ENCODE measurements around the gene ARRDC3. TPM values are rescaled to one million over a fixed set of nuclear protein-coding genes. Genes with fewer than 3 reads are reported as not detected.
A peak's percentile ranks its signal among the peaks of the same experiment; 100 is the strongest.

The ARRDC3 gene
- total and polyA plus RNA-seq, 11 donors, result 3.3 to 53.6 (median 8.9) TPM

- Histone ChIP-seq H3K4me3 (no peak overlapping the region), H3K36me3 (peaks cover 0 to 100% (median 97%) of the 10 kb centered on the region in 9 donors), H3K27me3 (no peaks in the 10 kb centered on the region), H3K9me3 (no peaks in the 10 kb centered on the region), H3K27ac (peak overlapping the region in 3 of 12 donors; percentile 0 to 33 (median 13)), H3K4me1 (peaks cover 0 to 75% (median 27%) of the 10 kb centered on the region in 12 donors)
- ATAC-seq (no peak), DNase-seq (no peak)
- TF ChIP-seq POLR2A (IDR thresholded peaks at IDR 0.05), result no peak
- TF ChIP-seq, protein P1, sequence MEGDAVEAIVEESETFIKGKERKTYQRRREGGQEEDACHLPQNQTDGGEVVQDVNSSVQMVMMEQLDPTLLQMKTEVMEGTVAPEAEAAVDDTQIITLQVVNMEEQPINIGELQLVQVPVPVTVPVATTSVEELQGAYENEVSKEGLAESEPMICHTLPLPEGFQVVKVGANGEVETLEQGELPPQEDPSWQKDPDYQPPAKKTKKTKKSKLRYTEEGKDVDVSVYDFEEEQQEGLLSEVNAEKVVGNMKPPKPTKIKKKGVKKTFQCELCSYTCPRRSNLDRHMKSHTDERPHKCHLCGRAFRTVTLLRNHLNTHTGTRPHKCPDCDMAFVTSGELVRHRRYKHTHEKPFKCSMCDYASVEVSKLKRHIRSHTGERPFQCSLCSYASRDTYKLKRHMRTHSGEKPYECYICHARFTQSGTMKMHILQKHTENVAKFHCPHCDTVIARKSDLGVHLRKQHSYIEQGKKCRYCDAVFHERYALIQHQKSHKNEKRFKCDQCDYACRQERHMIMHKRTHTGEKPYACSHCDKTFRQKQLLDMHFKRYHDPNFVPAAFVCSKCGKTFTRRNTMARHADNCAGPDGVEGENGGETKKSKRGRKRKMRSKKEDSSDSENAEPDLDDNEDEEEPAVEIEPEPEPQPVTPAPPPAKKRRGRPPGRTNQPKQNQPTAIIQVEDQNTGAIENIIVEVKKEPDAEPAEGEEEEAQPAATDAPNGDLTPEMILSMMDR (IDR thresholded peaks at IDR 0.05), result no peak
- WGBS, 4 donors, result 48 to 65% (median 60%) methylated on average over 1 of the region's 1 CpG
- intact Hi-C loops (cut with DNase I), result no loop called here
Measured at GRCh38 chr5:91373006-91373405, 10.1 kb downstream of the ARRDC3 start.

DNA sequence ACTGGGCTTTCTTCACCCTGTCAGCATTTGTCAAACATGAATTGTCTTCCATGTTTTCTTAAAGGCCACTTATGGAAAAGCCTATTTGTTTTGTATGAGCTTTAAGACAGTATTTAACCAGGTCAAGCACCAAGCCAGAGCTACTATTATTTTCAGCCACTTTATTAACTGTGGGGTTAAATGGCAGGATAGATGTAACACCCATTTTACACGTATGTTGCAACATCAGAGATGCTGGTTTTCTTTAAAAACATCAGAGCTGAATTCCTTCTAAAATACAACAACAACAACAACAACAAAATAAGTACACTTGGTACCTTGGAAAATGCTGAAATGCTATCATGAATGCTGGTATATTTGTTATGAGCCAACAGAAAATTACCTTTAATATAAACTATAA, 13.6 kb downstream of the ARRDC3 start:
- intact Hi-C loops (cut with DNase I), result loop anchor here in 1 of 10 donors (10.0 kb wide), 1 partner anchor 55 kb away; no protein-coding TSS in a partner anchor
- H3K9me3 ChIP-seq, result no peaks in the 10 kb centered on the region
- peak overlapping the region in 3 of 12 donors; percentile 5 to 29 (median 7) for H3K27ac ChIP-seq
- H3K4me1 ChIP-seq, result peaks cover 0 to 43% (median 5%) of the 10 kb centered on the region in 12 donors
- TF ChIP-seq, protein P1 (IDR thresholded peaks at IDR 0.05), result no peak
- no peak for TF ChIP-seq POLR2A (IDR thresholded peaks at IDR 0.05)
- no peaks in the 10 kb centered on the region for H3K27me3 ChIP-seq
- 54 to 64% (median 57%) methylated on average over 1 of the region's 1 CpG for WGBS, 4 donors
- H3K4me3 ChIP-seq, result no peak overlapping the region
- no peak for ATAC-seq
- no peak for DNase-seq
- H3K36me3 ChIP-seq, result peaks cover 0 to 77% (median 71%) of the 10 kb centered on the region in 9 donors

DNA sequence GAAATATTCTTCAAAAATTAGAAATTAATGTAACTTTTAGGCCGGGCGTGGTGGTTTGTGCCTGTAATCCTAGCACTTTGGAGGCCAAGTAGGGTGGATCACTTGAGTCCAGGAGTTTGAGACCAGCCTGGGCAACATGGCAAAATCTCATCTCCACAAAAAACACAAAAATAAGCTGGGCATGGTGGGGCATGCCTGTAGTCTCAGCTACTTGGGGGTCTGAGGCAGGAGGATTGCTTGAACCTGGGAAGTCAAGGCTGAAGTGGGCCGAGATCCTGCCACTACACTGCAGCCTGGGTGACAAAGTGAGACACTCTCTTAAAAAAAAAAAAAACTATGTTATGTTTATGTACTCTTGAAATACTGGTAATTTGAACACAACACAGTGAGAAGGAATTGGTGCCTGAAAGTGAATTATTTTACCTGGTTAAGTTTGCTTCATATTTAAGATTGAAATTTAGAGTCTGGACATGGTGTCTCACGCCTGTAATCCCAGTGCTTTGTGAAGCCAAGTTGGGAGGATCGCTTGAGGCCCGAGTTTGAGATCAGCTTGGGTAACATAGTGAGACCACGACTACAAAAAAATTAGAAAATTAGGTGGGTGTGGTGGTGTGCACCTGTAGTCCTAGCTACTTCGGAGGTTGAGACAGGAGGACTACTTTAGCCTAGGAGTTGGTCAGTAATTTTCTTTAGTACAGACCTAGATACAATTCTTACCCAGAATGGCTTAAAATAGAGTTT, 15.0 kb downstream of the ARRDC3 start:
- no peak for TF ChIP-seq POLR2A (IDR thresholded peaks at IDR 0.05)
- TF ChIP-seq, protein P1 (IDR thresholded peaks at IDR 0.05), result no peak
- Histone ChIP-seq H3K9me3 (no peaks in the 10 kb centered on the region), H3K27me3 (no peaks in the 10 kb centered on the region), H3K4me3 (no peak overlapping the region), H3K4me1 (peaks cover 0 to 35% (median 4%) of the 10 kb centered on the region in 12 donors), H3K36me3 (peaks cover 0 to 63% (median 57%) of the 10 kb centered on the region in 9 donors), H3K27ac (no peak overlapping the region)
- no peak for DNase-seq
- ATAC-seq, result no peak
- WGBS, 4 donors, result 95 to 96% (median 95%) methylated on average over 8 of the region's 8 CpGs
- intact Hi-C loops (cut with DNase I), result loop anchor here in 1 of 10 donors (10.0 kb wide), 1 partner anchor 53 kb away; no protein-coding TSS in a partner anchor

DNA sequence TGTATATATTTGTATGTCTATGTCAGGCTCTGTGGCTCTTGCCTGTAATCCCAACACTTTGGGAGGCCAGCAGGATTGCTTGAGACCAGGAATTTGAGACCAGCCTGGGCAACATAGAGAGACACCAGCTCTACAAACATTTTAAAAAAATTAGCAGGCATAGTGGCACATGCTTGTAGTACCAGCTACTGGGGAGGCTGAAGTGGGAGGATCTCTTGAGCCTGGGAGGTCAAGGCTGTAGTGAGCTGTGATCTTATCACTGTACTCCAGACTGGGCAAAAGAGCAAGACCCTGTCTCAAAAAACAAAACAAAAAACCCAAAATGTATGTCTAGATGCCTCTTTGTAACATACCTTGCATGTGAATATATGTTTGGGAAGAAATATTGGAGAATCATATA, 15.8 kb downstream of the ARRDC3 start:
- no peak for TF ChIP-seq POLR2A (IDR thresholded peaks at IDR 0.05)
- TF ChIP-seq, protein P1 (IDR thresholded peaks at IDR 0.05), result no peak
- peaks cover 0 to 27% (median 1%) of the 10 kb centered on the region in 12 donors for H3K4me1 ChIP-seq
- H3K9me3 ChIP-seq, result no peaks in the 10 kb centered on the region
- ATAC-seq, result no peak
- H3K27me3 ChIP-seq, result no peaks in the 10 kb centered on the region
- H3K36me3 ChIP-seq, result peaks cover 0 to 56% (median 50%) of the 10 kb centered on the region in 9 donors
- no peak overlapping the region for H3K4me3 ChIP-seq
- intact Hi-C loops (cut with DNase I), result loop anchor here in 1 of 10 donors (10.0 kb wide), 1 partner anchor 53 kb away; no protein-coding TSS in a partner anchor
- no peak for DNase-seq
- H3K27ac ChIP-seq, result no peak overlapping the region

Data from heart left ventricle (tissue), 16 donors.